NCI-H1105 (cell line): Measurements from ENCODE around the gene OR7G2.

Experiments
- DNase-seq: peaks from one replicate; lab custom pipeline; 2025; lab: John Stamatoyannopoulos, UW

OR7G2 gene

GRCh38 chr19:9107375-9107774, at the start of gene OR7G2:
Gene OR7G2 (minus strand): TSS chr19:9107475. CDS start chr19:9103243, 4,232 bp downstream.
- no peak for DNase-seq

GRCh38 chr19:9156304-9156703, 49.0 kb upstream of the OR7G2 start:
- no peak for DNase-seq

- no peak for DNase-seq
These were observed 48.3 kb upstream of the OR7G2 start for GRCh38 chr19:9155591-9155990.

GRCh38 chr19:9151367-9151766, 44.1 kb upstream of the OR7G2 start:
- no peak for DNase-seq

- DNase-seq = no peak
These were observed 43.4 kb upstream of the OR7G2 start for GRCh38 chr19:9150650-9151049.

- no peak for DNase-seq
These were observed 42.7 kb upstream of the OR7G2 start for GRCh38 chr19:9149997-9150396.

GRCh38 chr19:9148697-9149096, 41.4 kb upstream of the OR7G2 start:
- no peak for DNase-seq

- DNase-seq = no peak
These were observed 39.6 kb upstream of the OR7G2 start for GRCh38 chr19:9146882-9147281.

- no peak for DNase-seq
These were observed 37.6 kb upstream of the OR7G2 start for GRCh38 chr19:9144920-9145319.

- peak; percentile 92 for DNase-seq
These were observed 33.0 kb upstream of the OR7G2 start, which contains the start of gene ZNF317 for GRCh38 chr19:9140159-9140874. Gene ZNF317 (plus strand): TSS chr19:9140397. CDS start chr19:9156017, 15,620 bp downstream.

GRCh38 chr19:9139609-9140158, 32.4 kb upstream of the OR7G2 start:
- DNase-seq = no peak

GRCh38 chr19:9132422-9132821, 25.1 kb upstream of the OR7G2 start:
- DNase-seq = no peak

- no peak for DNase-seq
These were observed 23.7 kb upstream of the OR7G2 start for GRCh38 chr19:9130965-9131364.

- DNase-seq = no peak
These were observed 20.9 kb upstream of the OR7G2 start for GRCh38 chr19:9128171-9128570.

- no peak for DNase-seq
These were observed 19.7 kb upstream of the OR7G2 start, which contains the start of gene OR7G3 for GRCh38 chr19:9126900-9127405. Gene OR7G3 (minus strand): TSS chr19:9126950. CDS start chr19:9126950, 0 bp downstream.

- DNase-seq = no peak
These were observed 9.3 kb upstream of the OR7G2 start for GRCh38 chr19:9116547-9116946.

- DNase-seq = no peak
These were observed 8.1 kb upstream of the OR7G2 start, which contains the start of gene OR7G1 for GRCh38 chr19:9115307-9115813. Gene OR7G1 (minus strand): TSS chr19:9115763. CDS start chr19:9115763, 0 bp downstream.

- DNase-seq = no peak
These were observed 2.7 kb upstream of the OR7G2 start for GRCh38 chr19:9109959-9110358.

GRCh38 chr19:9086761-9087160, 20.5 kb downstream of the OR7G2 start, which contains the start of gene OR1M1:
Gene OR1M1 (plus strand): TSS chr19:9087061. CDS start chr19:9093245, 6,184 bp downstream.
- no peak for DNase-seq

GRCh38 chr19:9078651-9079050, 28.6 kb downstream of the OR7G2 start:
- no peak for DNase-seq

GRCh38 chr19:9076901-9077300, 30.4 kb downstream of the OR7G2 start:
- no peak for DNase-seq

GRCh38 chr19:9075064-9075949, 32.0 kb downstream of the OR7G2 start:
- no peak for DNase-seq
